HG02610 (cell line): ENCODE data around the gene ANKRD10.
"Not testable (repeated sequence)": the region's sequence is repeated elsewhere in the genome, so short reads cannot be mapped to it uniquely, and the experiment has no call there.

Experiments
- ATAC-seq: cut with Tn5 transposase; IDR thresholded peaks from one replicate; pipeline ENCODE4 v1.9.1; 2021; ENCODE audit warnings: mild to moderate bottlenecking, moderate library complexity; ENCODE audit not compliant: unreplicated experiment

ANKRD10 gene

DNA sequence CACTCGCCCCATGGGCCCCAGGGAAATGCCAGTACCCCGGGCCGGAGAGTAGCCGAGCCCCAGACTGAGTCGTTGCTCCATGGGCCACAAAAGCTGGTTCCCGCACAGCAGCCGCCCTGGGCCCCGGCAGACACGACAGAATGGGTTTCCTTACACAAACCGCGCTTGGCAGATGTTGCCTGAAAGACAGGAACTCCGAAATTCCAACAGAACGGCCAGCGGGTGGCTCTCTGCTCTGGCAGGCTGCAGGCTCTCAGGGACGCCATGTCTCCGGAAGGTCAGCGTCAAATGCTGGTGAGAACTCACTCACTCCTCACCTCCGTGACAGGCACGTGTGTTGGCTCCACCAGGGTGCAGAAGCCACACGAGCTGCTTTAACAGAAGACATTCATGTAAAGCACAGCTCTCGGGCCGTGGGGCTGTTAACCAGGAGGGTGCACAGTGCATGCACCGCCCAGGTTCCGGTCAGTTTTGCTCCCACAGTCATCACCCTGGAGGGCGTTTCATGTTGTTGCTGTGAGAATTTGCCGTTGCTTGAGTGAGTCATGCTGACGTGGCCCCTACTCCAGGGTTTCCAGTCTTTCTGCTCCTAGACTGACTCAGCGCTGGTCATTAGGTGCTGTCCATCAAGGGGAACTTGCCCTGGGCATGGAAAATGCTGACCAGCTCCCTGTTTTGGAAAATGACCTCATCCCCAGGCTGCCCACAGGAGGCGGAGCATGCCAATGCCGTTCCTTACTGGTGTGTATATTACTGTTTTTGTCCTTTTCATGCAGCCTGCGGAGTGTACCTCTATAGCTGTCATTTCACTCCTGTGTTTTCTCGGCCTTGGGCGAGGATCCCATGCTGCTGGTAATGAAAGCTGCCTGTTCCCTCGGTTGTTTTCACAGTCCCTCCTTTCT is 44.8 kb downstream of the ANKRD10 start:
- no peak for ATAC-seq

DNA sequence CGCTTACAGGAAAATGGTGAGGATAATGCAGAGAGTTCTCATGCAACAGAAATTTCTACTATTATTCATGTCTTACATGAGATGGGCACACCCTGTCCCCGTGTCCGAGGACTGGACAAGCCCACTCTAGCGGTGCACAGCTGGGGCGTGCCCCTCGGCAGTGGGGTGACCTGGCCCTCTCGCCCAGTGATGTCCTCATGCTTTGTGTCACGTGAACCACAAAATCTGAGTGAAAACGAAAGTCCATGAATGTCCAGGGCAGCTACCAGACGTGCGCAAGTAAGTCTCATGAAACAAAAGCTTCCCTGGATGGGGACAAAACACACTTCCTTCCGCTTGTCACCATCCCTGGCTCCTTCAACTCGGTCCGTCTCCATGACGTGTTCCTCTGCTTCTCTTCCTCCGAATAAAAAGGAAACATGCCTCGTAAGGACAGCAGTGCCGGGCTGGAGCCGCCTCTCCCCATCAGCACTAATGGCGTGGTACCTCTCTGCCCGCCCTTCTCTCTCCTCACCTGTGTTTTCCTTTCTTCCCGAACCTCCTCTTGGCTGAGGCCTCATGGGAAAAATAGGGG is 45.6 kb downstream of the ANKRD10 start:
- ATAC-seq = no peak

DNA sequence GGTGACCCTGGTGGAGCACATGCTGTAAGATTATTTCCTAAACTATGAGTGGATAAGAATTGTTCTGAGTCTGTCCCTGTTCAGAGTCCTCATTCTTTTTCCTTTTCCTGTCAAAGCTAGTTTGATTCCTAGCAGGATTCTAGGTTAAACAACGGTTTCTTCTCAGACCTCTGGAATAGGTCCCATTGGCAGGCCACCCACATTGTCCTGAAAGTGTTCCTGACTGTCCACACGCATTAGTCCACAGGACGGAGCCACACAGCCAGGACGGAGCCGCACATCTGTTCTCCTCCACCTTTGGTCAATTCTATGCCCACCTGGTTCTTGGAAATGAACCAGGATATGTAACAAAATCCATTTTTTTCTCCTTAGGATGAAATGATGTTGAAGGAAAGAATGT is 46.1 kb downstream of the ANKRD10 start:
- ATAC-seq = no peak

DNA sequence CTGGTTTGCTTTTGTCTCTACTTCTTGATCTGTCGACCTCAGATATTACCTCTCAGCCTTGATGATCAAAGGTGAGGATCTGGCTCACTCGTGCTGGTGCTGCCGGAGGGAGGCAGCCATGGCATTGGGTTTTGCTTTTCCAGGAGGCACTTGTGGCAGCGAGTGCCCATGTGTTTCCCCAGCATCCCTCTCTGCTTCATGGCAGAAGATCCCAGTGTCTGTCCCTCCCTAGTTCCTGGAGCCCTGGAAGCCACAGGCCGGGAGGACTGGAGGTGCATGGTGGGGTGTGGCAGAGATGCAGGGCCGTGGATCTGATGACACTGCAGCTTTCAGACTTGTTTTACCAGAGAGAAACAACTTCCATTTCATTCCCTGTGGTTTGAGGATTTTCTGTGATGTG is 47.5 kb downstream of the ANKRD10 start:
- ATAC-seq = no peak

DNA sequence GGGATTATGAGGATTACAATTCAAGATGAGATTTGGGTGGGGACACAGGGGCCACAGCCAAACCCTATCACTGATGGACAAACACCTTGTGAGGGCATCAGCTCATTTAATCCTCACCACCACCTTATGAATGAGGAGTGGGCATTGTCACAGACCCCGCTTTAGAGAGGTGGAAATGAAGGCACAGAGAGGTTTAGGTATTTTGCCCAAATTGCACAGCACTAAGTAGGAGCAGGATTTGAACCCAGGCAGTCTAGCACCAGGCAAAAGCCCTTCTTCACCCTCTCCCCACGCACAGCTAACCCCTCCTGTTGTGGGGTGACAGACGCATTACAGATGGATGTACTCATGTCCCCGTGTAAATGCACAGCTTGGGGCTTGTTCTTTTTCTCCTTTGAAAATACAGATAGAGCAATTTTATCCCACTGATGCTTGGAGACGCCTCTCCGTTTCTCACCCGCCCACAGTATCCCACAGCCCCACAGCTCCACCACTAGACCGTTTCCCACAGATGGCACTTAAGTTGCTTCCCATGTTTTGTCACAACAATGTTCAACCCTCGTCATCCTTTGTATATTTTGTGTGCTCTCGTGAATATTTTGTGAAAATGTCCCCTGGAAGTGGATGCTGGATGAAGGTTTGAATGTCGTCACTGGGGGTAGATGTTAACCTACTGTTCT is 48.2 kb downstream of the ANKRD10 start:
- ATAC-seq = no peak

DNA sequence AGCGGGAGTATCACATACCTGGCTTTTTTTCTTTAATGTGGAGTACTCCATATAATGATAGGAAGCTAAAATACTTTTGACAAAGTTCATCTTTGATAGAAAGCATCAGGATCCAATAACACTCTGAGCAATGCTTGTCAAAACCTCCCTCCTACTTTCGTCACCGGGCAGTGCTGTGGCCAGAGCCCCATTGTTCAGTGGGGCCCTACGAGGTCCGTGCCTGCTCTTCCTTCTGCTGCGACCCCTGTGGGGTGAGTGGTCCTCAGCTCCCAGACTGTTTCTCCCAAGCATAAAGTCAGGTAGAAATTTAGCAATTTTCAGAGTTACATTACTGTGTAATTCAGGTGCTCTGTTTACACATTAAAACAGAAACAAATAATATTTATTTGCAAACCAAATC is 51.2 kb downstream of the ANKRD10 start:
- ATAC-seq = no peak

DNA sequence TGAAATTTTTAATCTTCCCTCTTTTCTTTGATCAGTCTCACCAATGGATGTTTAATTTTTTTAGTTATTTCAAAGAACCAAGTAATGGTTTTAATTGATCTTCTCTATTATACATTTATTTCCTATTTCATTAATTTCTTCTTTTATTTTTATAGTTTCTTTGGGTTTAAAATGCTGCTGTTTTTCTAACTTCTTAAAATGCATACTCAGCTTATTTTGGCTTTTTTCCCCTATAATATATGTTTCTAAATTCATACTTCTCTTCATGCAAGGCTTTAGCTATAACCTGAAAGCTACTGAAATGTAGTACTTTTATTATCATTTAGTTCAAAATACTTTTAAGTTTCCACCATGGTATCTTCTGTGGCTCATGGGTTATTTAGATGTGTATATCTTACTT is 53.9 kb downstream of the ANKRD10 start:
- ATAC-seq = no peak

DNA sequence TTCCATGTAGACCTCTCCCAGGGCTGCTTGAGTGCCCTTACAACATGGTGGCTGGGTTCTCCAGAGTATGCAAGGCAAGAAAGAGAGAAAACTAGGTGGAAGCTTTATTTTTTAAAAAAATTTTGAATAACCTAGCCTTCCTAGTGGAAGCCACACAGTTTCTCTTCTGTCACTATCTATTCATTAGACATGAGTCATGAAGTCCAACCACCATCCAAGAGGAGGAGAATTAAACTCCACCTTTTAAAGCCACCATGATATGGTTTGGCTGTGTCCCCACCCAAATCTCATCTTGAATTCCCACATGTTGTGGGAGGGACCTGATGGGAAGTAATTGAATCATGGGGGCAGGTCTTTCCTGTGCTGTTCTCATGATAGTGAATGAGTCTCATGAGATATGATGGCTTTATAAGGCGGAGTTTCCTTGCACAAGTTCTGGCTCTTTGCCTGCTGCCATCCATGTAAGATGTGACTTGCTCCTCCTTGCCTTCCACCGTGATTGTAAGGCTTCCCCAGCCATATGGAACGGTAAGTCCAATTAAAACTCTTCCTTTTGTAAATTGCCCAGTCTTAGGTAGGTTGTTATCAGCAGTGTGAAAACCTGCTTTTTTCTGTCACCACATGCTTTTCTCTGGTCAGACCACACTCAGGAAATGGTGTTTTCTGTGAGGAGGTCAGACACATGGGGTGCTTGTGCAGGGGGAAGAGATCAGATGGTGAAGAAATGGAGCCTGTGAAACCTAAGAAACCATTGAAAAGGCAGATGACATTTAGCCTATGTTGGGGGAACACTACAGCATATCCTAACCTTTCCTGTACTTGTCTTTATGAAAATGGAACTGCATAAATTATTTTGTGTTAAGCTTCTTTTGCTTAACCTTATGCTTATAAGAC is 57.7 kb downstream of the ANKRD10 start:
- no peak for ATAC-seq

DNA sequence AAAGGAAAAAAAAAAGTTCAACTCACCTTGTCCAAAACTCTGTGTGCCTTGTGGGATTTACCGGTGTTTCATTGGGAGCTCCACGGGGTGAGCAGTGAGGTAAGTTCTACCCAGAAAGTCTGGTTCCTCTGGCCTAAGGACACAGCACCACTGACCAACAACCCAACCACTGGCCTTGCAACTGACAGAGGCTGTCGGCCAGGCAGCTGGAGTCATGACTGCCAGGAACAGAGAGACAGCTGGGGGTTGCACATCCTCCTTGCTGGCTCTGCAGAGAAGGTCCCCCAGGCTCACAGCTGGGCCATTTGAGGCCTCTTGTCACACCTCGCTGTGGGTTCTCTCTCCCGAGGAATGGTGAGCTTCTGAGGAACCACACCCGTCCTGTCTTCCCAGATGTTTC is 59.5 kb downstream of the ANKRD10 start:
- ATAC-seq = no peak

DNA sequence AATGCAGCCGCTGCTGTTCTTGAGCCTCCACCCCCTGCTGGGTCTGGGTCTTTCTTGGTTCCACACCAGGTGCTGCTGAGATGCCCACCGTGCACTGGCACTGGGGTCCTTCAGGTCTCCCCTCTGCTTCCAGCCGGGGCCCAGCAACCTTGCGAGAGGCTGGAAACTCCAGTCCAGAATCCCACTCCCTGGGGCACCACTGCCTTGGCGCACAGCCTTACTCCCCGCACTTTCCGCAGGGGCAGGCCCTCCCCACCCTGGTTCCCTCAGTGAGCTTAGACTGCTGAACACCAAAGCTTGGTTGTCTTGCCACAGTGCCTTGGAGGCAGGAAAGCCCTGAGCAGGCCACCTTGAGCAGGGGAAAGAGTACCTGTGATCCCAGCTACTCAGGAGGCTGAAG is 60.0 kb downstream of the ANKRD10 start:
- no peak for ATAC-seq

DNA sequence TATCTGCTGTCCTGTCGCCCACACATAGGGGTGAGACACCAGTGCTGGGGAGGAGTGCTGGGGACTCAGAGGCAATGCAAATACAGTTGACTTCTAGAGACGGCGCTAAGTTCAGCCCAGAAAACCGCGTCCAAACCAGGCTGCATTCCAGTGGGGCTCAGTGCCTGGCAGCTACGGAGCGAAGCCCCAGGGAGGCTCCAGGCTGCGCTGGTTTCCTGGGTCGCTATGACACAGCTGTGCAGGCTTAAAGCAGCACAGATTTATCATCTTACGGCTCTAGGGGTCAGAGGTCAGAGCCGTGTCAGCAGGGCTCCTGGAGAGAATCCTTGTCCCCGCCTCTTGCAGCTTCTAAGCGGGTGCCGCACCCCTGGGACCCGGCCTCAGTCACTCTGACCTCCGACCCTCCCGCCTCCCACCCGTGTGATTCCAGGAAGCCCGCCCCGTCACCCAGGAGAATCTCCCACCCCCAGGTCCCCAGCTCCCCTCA is 61.6 kb downstream of the ANKRD10 start:
- no peak for ATAC-seq

DNA sequence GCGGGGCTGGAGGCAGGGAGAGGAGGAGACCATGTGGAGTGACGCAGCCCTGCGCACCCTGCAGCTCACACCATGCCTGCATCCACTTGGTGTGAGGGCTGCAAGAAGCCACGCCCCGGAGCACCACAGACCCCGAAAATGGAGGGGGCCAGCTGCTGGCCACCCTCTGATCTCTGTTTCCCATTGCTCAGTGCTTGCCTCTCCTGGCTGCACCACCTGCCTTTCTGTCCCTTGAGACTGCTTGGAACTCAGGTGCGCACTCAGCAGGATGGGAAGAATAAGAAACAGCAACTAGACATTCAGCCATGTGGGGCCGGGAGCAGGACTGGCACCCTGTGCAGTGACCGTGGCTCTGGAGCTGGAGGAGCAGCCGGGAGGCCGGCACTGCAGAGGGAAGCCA is 64.0 kb downstream of the ANKRD10 start:
- ATAC-seq = no peak

DNA sequence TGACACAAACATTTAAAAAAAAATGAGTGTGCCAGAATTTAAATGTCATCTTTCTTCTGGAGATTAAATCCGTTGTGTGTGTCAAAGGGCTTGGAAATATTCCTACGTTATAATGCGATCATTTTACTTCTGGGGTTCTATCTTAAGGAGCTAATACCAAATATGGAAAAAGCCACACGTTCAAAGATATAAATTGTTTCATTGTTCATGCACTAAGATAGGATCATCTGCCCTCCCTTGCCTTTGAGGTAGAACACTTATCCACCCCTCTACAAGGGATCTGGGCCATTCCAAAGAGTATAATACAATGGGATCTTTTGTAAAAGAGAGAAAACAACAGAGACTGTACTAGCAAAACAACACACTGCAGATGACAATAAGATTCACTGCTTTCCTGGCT is 64.9 kb downstream of the ANKRD10 start:
- ATAC-seq = no peak

DNA sequence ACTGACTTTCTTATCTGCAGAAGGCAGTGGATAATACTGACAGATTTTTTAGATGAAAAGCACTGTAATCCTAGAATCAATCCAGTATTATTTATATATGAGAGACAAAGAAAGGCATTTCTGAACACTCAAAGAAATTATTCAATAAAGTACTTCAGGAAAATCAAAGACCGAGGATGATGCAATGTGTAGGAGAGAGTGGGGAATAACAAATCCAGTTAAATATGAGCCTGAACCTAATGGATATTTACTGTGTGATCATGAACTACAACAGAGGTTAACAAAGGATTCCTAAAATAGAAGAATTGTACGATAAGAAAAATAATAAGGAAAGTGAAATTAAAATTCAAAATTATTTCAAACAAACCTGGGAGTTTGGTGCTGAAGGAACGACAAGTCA is 69.3 kb downstream of the ANKRD10 start:
- no peak for ATAC-seq

DNA sequence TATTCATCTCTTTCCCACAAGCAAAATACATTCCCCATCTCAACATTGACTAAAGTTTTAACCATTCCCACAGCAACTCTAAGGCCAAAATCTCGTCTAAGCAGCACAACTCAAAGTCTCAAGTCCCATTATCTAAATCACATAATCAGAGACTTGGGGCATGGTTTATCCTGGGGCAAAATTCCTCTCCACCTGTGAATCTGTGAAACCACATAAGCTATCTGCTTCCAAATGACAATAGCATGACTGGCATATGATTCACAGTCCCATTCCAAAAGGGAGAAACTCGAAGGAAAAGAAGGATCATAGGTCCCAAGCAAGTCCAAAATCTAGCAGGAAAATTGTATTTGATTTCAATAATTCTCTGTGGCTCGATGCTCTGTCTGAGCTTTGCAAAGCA is 73.0 kb downstream of the ANKRD10 start:
- ATAC-seq = no peak

DNA sequence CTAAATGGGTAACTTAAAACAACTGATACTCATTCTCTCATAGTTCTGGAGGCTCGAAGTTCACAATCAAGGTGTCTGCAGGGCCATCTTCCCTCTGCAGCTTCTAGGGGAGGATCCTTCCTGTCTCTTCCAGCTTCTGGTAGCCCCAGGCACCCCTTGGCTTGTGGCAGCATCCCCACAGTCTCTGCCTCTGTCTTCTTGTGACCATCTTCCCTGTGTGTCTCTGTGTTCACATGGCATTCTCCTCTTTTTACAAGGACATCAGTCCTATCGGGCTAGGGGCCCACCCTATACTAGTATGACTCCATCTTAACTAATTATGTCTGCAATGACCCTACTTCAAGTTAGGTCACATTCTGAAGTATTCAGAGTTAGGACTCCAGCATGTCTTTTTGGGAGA is 73.5 kb downstream of the ANKRD10 start:
- no peak for ATAC-seq

DNA sequence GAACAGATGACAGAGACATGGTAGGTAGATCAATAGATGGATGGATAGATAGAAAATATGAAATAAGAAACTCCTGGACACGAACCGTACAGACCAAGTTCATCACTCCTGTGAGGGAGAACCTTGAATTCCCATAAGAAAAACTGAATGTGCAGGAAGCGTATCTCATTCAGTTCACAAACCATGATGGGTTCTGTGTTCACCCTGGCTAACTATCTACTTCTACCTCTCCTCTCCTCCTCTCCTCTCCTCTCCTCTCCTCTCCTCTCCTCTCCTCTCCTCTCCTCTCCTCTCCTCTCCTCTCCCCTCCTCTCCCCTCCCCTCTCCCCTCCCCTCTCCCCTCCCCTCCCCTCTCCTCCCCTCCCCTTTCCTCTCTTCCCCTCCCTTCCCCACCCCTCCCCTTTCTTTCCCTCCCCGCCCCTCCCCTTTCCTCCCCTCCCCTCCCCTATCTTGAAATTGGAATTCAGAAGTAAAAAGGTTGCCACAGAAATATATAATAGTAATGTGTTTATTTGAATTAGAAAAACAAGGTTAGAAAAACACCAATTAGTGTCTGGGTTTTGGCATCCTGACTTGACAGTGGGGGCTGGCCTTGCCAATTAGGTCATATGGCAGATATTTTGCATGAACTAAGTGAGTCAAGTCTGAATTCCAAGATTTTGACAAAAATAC is 75.9 kb downstream of the ANKRD10 start:
- ATAC-seq = no peak

DNA sequence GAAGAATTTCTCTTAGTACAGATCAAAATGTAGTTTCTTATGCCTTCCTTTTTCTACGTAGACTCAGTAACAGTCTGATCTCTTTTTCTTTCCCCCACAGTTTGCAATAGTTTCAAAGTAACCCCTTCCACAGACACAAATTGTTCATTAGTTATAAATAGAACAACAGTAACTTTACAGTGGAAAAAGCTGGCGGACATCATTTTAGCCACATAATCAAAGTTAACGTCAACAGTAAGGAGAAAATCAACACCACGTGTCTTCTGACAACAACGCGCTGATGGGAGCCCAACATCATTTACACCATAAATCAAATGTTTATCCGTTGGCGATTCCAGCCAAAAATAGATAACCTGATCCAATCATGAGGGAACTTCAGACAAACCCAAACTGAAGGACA is 76.8 kb downstream of the ANKRD10 start:
- no peak for ATAC-seq

DNA sequence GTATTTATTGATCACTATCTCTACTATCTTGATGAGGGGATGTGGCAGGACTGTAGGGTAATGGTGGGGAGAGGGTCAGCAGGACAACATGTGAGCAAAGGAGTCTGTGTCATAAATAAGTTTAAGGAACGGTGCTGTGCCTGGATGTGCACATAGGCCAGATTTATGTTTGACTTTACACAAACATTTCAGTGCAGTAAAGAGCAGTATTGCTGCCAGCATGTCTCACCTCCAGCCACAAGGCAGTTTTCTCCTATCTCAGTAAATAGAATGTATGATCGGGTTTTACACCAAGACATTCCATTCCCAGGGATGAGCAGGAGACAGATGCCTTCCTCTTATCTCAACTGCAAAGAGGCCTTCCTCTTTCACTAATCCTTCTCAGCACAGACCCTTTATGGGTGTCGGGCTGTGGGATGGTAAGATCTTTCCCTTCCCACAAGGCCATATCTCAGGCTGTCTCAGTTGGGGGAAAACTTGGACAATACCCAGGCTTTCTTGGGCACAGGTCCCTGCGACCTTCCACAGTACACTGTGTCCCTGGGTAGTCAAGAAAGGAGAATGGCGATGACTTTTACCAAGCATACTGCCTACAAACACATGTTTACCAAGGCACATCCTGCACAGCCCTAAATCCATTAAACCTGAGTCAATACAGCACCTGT is 77.3 kb downstream of the ANKRD10 start:
- ATAC-seq = not testable (repeated sequence)

DNA sequence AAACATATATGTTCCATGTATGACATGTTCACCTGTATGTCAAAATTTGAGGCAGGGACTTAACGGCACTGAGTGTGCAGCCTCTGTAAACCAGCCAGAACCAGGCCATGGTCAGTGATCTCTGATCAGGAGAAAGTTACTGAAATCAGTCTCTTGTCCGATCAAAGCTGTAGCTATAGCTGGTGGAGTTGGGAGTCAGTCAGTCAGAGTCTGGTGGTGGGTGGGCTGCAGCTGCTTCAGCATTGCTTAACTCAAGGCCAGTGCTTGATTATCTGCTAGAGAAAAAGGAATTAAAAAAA is 78.3 kb downstream of the ANKRD10 start:
- no peak for ATAC-seq
